NT2/D1 (cell line): ENCODE measurements around the gene ASAP3.
A peak's percentile ranks its signal among the peaks of the same experiment; 100 is the strongest.

Experiments
- DNase-seq: peaks from one replicate; pipeline ENCODE4 v3.0.0-alpha.2; 2011; ENCODE audit warnings: low read depth, low spot score
- H3K27me3 ChIP-seq: 2 replicates; pipeline ENCODE4 v1.6.0; 2011; ENCODE audit warnings: mild to moderate bottlenecking; ENCODE audit not compliant: insufficient read length, insufficient read depth
- H3K36me3 ChIP-seq: 2 replicates; pipeline ENCODE4 v1.6.1; 2011; ENCODE audit warnings: mild to moderate bottlenecking, low read length, mixed read lengths; ENCODE audit not compliant: insufficient read depth, insufficient read length
- H3K4me1 ChIP-seq: 2 replicates; pipeline ENCODE4 v1.5.1; 2011; ENCODE audit not compliant: insufficient read depth, insufficient read length
- H3K4me3 ChIP-seq: 2 replicates; pipeline ENCODE4 v1.5.1; 2011; ENCODE audit warnings: low read depth; ENCODE audit not compliant: insufficient read length
- H3K9ac ChIP-seq: 2 replicates; pipeline ENCODE4 v1.6.0; 2011; ENCODE audit warnings: low read depth; ENCODE audit not compliant: insufficient read length
- H3K9me3 ChIP-seq: 2 replicates; pipeline ENCODE4 v1.5.1; 2011; ENCODE audit warnings: mild to moderate bottlenecking, low read length; ENCODE audit not compliant: insufficient read depth
- SUZ12 ChIP-seq: IDR thresholded peaks from 2 replicates; pipeline ENCODE4 v1.6.1; 2011; ENCODE audit not compliant: insufficient read length, insufficient read depth; ENCODE audit errors: extremely low read depth
- YY1 ChIP-seq: IDR thresholded peaks from 2 replicates; pipeline ENCODE4 v1.6.1; 2011; ENCODE audit not compliant: insufficient read length, insufficient read depth
- ZNF274 ChIP-seq: IDR thresholded peaks from 2 replicates; pipeline ENCODE4 v1.6.1; 2011; ENCODE audit warnings: mild to moderate bottlenecking, low read depth, low read length

The ASAP3 gene

DNA sequence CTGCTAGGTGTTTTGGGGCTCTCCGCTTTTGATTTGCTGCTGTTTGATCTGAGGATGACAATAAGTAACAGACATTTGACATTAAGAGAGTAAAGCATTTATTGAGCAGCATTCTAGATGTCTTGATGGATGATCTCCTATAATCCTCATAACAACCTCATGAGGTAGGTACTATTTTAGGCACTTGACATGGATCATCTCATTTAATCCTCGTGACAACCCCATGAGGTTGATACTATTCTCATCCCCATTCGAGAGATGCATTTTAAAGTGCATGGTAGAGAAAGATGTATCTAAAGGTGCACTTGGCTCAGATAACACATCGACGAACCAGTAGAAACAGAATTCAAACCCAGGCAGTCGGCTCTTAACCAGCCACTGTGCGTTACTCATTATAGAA, 86.1 kb downstream of the ASAP3 start:
- Histone ChIP-seq H3K27me3 (peaks cover 96% of the 10 kb centered on the region), H3K36me3 (no peaks in the 10 kb centered on the region), H3K4me1 (peaks cover 6% of the 10 kb centered on the region), H3K9me3 (no peaks in the 10 kb centered on the region), H3K9ac (no peak overlapping the region), H3K4me3 (no peak overlapping the region)
- TF ChIP-seq ZNF274 (no peak), SUZ12 (no peak), YY1 (no peak)
- DNase-seq: no peak

DNA sequence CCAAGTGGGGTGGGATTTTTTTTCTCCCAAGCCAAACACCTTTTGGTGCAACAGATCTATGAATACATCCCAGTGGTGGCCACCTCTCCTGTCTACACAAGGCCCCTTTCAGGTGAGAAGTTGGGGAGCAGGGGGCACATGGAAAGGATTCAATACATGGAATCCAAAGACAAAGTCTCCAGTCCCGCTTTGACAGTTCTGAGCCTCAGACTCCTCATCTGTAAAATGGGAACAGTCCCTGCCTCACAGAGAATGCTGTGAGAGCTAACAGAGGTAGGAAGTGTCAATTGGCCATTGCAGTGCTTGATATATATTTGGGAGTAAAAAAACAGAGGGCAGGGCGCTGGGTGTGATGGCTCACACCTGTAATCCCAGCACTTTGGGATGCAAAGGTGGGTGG, 87.6 kb downstream of the ASAP3 start:
- Histone ChIP-seq H3K9me3 (no peaks in the 10 kb centered on the region), H3K27me3 (peaks cover 93% of the 10 kb centered on the region), H3K9ac (no peak overlapping the region), H3K4me1 (peaks cover 6% of the 10 kb centered on the region), H3K36me3 (no peaks in the 10 kb centered on the region), H3K4me3 (no peak overlapping the region)
- TF ChIP-seq ZNF274: no peak
- TF ChIP-seq SUZ12: no peak
- TF ChIP-seq YY1: no peak
- DNase-seq: no peak

DNA sequence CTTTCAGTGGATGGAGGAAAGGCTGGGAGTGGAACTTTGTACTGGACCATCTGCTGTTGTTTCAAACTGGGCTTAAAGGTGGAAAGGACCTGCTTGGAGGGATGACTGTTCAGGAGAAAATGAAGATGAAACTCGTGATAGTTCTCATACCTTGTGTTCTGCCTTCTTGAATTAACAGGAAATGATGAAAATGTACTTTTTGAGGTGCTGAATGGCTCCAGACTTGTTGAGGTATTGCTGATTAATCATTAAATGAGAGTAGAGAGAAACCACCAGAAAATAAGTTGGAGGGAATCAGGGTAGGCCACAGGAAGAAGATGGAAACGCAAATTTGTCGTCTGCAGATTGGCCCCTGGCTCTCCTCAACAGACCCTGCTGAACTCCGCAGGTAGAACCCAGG, 88.1 kb downstream of the ASAP3 start:
- peaks cover 6% of the 10 kb centered on the region for H3K4me1 ChIP-seq
- H3K9ac ChIP-seq: no peak overlapping the region
- H3K9me3 ChIP-seq: no peaks in the 10 kb centered on the region
- no peaks in the 10 kb centered on the region for H3K36me3 ChIP-seq
- DNase-seq: no peak
- H3K4me3 ChIP-seq: no peak overlapping the region
- TF ChIP-seq YY1: no peak
- TF ChIP-seq SUZ12: no peak
- no peak for TF ChIP-seq ZNF274
- H3K27me3 ChIP-seq: peaks cover 88% of the 10 kb centered on the region

DNA sequence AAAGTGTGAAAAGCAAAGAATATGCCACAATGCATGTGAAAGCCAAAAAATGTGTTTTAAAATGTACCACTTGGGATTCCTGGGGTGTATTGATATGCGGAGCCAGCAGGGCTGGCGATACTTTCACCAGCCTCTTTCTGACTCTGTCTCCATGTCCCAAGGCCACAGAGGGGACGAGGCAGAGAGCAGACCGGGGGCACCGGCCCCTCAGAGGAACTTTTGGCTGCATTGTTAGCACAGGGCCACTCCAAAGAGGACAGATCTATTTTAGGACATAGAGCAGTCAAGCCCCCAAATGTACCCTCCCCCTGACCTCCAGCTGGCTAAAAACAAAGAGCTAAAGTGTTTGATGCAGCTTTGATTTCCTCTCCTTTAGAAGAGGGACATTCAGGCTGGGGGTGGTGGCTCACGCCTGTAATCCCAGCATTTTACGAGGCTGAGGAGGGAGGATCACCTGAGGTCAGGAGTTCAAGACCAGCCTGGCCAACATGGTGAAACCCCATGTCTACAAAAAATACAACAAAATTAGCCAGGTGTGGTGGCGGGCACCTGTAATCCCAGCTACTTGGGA, 88.7 kb downstream of the ASAP3 start:
- H3K36me3 ChIP-seq: no peaks in the 10 kb centered on the region
- no peak overlapping the region for H3K4me3 ChIP-seq
- TF ChIP-seq SUZ12 (no peak), YY1 (no peak), ZNF274 (no peak)
- DNase-seq: peak; percentile 50
- H3K27me3 ChIP-seq: peaks cover 88% of the 10 kb centered on the region
- H3K9me3 ChIP-seq: no peaks in the 10 kb centered on the region
- H3K9ac ChIP-seq: no peak overlapping the region
- peaks cover 6% of the 10 kb centered on the region for H3K4me1 ChIP-seq

DNA sequence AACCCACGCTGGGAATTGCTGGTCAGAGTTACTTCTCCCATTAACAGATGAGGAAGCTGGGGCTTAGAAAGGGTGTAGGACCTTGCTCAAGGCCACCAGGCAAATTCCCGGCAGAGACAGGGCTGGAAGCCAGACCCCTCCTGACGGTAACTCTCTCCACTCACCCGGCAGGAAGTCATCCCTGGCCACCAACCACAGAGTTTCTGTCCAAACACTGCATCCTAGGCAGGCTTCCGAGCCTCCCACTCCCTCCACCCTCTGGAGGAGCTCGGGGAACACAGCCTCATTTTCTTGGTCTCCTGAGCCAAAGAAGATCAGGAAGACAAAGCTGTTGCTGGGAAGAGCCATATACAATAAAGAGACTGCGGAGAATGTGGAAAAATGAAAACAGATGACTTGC, 89.3 kb downstream of the ASAP3 start:
- no peak for DNase-seq
- peaks cover 6% of the 10 kb centered on the region for H3K4me1 ChIP-seq
- no peak overlapping the region for H3K4me3 ChIP-seq
- TF ChIP-seq ZNF274: no peak
- TF ChIP-seq YY1: no peak
- TF ChIP-seq SUZ12: no peak
- no peaks in the 10 kb centered on the region for H3K9me3 ChIP-seq
- H3K9ac ChIP-seq: no peak overlapping the region
- peaks cover 88% of the 10 kb centered on the region for H3K27me3 ChIP-seq
- no peaks in the 10 kb centered on the region for H3K36me3 ChIP-seq

DNA sequence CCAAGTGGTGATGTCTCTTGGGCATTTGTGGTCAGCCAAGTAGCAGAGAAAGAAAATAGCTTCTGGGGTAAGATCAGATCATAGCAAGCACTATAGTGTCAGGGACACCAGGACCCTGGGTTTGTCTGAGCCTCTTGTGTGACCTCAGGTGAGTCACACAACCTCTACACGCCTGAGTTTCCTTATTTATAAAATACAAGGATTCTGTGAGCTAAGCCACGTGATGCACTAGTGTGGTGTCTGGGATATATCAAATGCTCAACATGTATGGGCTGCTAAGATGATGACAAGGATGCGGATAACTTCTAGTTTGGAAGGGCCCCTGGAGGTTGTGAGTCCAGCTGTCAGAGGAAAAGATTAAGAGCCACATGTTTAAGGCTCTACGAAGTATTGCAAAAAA, 89.8 kb downstream of the ASAP3 start:
- Histone ChIP-seq H3K36me3 (no peaks in the 10 kb centered on the region), H3K9ac (no peak overlapping the region), H3K4me3 (no peak overlapping the region), H3K9me3 (no peaks in the 10 kb centered on the region), H3K4me1 (peaks cover 6% of the 10 kb centered on the region), H3K27me3 (peaks cover 87% of the 10 kb centered on the region)
- TF ChIP-seq SUZ12: no peak
- TF ChIP-seq ZNF274: no peak
- TF ChIP-seq YY1: no peak
- no peak for DNase-seq

DNA sequence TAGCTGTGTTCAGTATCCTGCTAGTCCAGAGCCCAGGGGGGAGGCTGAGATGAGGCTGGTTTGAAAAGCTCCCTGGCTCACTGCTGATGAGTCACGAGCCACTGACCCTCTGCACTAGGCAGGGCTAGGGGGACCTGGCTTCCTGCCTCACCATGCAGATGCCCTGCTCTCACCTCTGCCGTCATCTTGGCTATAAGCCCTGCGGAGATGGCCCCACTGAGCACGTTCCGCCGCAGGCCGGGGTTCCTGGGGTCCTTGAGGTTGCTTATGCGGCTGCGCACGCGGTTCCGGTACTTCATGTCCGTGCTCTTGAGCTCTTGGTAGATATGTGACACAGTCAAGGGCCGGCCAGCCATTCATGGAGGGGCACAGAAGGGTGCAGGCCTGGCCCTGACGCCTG, 90.3 kb downstream of the ASAP3 start:
- H3K36me3 ChIP-seq: no peaks in the 10 kb centered on the region
- H3K4me1 ChIP-seq: peaks cover 6% of the 10 kb centered on the region
- H3K4me3 ChIP-seq: no peak overlapping the region
- no peak overlapping the region for H3K9ac ChIP-seq
- peaks cover 88% of the 10 kb centered on the region for H3K27me3 ChIP-seq
- H3K9me3 ChIP-seq: no peaks in the 10 kb centered on the region
- no peak for DNase-seq
- TF ChIP-seq ZNF274 (no peak), SUZ12 (no peak), YY1 (no peak)
